Measurements from ENCODE around the gene ZNRD2.

DNA sequence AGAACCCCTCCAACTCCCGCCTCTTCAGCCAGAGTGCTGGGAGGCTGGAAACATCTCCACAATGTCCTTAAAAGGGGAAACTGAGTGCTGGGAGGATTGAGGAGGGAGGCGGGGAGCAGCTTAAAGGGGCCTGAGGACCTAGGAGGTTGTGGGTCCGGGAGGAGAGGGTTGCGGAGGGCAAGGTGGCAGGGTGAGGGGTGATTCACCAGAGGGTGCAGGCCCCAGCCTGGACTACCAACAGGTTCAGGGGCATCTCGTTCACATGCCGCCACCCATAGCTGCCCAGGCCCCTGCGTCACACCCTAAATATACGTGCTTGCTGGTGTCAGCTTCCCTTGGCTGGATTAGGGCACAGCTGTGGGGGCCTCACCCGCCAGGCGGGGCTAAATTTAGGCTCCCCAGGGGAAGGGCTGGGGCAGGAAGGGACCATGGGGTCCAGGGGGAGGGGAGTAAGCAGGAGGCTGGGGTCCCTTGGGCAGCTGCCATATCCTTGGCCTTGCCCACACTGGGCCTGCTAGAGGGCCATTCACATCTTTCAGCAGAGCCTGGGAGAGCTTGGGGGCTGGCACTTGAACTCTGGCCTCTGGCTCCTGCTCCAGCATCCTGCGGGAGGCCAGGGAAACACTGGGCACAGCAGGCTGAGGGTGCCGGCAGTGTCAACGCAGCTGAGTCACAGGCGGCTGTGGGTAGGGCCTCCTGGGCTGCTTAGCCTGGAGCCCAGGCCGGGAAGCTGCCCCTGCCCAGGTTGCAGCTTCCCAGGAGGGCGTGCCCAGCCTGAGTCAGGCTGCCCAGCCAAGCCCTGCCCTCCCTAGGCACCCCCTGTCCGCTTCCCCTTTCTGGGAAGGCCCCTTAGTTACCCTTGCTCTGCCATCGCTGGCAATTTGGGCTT is 6.8 kb downstream of the ZNRD2 start:
- TF ChIP-seq, protein P1, sequence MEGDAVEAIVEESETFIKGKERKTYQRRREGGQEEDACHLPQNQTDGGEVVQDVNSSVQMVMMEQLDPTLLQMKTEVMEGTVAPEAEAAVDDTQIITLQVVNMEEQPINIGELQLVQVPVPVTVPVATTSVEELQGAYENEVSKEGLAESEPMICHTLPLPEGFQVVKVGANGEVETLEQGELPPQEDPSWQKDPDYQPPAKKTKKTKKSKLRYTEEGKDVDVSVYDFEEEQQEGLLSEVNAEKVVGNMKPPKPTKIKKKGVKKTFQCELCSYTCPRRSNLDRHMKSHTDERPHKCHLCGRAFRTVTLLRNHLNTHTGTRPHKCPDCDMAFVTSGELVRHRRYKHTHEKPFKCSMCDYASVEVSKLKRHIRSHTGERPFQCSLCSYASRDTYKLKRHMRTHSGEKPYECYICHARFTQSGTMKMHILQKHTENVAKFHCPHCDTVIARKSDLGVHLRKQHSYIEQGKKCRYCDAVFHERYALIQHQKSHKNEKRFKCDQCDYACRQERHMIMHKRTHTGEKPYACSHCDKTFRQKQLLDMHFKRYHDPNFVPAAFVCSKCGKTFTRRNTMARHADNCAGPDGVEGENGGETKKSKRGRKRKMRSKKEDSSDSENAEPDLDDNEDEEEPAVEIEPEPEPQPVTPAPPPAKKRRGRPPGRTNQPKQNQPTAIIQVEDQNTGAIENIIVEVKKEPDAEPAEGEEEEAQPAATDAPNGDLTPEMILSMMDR (IDR thresholded peaks at IDR 0.05; ENCODE audit: insufficient read depth, low read length, poor library complexity, severe bottlenecking), result no peak
- TF ChIP-seq EZH2phosphoT487 (conservative IDR thresholded peaks at IDR 0.05; ENCODE audit: low read length), result no peak
